ENCODE results near the gene SLC9A8. TPM values are rescaled to one million over a fixed set of nuclear protein-coding genes. Genes with fewer than 3 reads are reported as not detected.
"Not testable (repeated sequence)": the region's sequence is repeated elsewhere in the genome, so short reads cannot be mapped to it uniquely, and the experiment has no call there.

SLC9A8 gene
- total RNA-seq, 2 experiments from 2014 or later = 9.4 to 11.3 TPM

DNA sequence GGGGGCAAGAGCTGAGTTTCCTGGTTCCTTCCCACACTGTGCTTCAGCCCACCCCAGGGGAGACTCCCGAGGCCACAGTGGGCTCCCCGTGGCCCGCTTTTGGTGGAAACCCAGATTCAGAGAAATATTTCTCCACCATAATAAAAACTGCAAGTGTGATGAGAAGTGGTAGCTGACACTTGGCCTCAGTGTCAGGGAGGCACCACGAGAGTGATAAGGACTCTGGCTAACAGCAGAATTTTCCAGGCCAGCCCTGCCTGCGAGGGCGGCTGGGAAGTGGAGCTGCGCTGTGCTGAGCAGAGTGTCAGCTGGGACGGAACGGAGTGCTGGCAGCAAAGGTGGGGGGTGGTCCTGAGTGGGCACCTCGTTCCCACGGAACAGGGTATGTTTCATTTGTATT is 80.2 kb downstream of the SLC9A8 start:
- Mint-ChIP-seq H3K4me3 (no peak overlapping the region), H3K4me1 (ENCODE audit: low read depth) (peaks cover 30% of the 10 kb centered on the region), H3K27ac (peak overlapping the region; percentile 69), H3K36me3 (ENCODE audit: low read depth) (peaks cover 5% of the 10 kb centered on the region), H3K27me3 (no peaks in the 10 kb centered on the region), H3K9me3 (no peaks in the 10 kb centered on the region)
- ATAC-seq (no peak), DNase-seq (no peak)
- TF ChIP-seq, protein P1, sequence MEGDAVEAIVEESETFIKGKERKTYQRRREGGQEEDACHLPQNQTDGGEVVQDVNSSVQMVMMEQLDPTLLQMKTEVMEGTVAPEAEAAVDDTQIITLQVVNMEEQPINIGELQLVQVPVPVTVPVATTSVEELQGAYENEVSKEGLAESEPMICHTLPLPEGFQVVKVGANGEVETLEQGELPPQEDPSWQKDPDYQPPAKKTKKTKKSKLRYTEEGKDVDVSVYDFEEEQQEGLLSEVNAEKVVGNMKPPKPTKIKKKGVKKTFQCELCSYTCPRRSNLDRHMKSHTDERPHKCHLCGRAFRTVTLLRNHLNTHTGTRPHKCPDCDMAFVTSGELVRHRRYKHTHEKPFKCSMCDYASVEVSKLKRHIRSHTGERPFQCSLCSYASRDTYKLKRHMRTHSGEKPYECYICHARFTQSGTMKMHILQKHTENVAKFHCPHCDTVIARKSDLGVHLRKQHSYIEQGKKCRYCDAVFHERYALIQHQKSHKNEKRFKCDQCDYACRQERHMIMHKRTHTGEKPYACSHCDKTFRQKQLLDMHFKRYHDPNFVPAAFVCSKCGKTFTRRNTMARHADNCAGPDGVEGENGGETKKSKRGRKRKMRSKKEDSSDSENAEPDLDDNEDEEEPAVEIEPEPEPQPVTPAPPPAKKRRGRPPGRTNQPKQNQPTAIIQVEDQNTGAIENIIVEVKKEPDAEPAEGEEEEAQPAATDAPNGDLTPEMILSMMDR (IDR thresholded peaks at IDR 0.05) = no peak
- intact Hi-C loops (cut with micrococcal nuclease) = no loop called here
- ChIA-PET POLR2A (interaction anchor here (0.9 to 1.1 kb wide), 3 partner anchors 12 to 214 kb away, joined by 3 read pairs; no protein-coding TSS in a partner anchor), CTCF (interaction anchor here (0.8 to 2.5 kb wide), 5 partner anchors 21 to 282 kb away, joined by 3 to 8 read pairs (median 4); no protein-coding TSS in a partner anchor)

DNA sequence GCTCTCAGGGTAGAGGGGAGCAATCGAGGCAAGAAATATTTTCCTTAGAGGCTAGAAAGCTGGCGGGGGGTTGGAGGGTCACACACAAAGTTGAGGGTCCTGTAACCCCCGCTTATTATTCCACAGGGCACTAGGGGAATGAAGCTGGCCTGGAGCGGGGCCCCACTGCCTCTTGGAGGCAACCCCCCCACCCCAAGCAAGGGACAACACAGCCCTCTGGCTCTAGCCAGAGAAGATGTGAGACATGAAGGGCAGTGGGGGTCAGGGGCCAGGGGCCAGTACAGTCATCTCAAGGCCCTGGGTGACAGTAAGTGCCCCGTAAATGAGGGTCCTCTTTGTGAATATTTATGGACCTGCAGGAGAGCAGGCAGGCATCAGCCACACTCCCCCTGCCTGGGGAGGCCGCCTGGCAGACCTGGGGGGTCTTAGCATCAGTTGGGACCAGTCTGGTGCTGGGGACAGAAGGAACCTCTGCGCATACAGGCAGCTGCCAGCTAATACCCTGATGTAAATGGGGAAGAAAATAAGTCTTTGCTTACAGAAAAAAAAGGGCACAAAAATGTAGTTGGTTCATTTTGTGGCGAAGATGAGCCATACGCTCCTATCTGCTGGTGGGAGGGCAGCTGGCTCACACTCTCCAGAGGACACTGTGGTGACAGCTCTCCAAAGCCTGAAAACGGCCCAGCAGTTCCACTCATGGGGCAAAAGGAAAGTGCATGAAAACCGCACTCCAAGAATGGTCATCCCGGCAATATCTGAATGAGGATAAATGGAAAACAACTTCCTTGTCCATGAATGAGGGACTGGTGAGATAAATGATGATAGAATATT is 80.8 kb downstream of the SLC9A8 start:
- Mint-ChIP-seq H3K4me1 (ENCODE audit: low read depth) (peaks cover 30% of the 10 kb centered on the region), H3K27ac (peak overlapping the region; percentile 69), H3K4me3 (peak overlapping the region; percentile 6), H3K27me3 (no peaks in the 10 kb centered on the region), H3K36me3 (ENCODE audit: low read depth) (peaks cover 1% of the 10 kb centered on the region), H3K9me3 (no peaks in the 10 kb centered on the region)
- ATAC-seq = peak; percentile 76
- CTCF ChIA-PET = interaction anchor here (0.8 to 2.5 kb wide), 8 partner anchors 20 to 283 kb away, joined by 3 to 8 read pairs (median 3); no protein-coding TSS in a partner anchor
- POLR2A ChIA-PET = interaction anchor here (0.9 to 1.2 kb wide), 3 partner anchors 11 to 15 kb away, joined by 3 read pairs; no protein-coding TSS in a partner anchor
- DNase-seq = peak; percentile 70
- TF ChIP-seq, protein P1 (IDR thresholded peaks at IDR 0.05) = no peak
- intact Hi-C loops (cut with micrococcal nuclease) = no loop called here

DNA sequence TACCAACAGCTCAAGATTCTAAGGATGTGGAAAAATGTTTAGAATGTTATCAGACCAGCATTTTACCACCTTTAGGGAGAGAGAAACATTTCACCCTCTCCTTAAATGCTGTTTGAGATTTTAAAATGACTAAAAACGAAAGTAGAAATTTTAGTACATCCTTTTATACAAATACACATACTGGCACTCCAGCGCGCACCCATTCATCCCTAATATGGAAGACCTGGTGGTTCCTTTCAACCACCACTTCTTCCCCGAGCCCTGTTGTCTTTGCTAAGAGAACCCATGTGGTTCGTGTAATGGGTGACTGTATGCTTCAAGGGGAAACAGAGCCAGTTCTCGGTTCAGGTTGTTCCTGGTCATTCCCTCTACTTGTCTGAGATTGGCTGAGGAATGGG is 81.4 kb downstream of the SLC9A8 start:
- ATAC-seq (peak; percentile 66), DNase-seq (peak; percentile 50)
- ChIA-PET POLR2A (interaction anchor here (1.2 kb wide), 1 partner anchor 16 kb away, joined by 3 read pairs; no protein-coding TSS in a partner anchor), CTCF (interaction anchor here (0.7 to 2.5 kb wide), 6 partner anchors 37 to 284 kb away, joined by 3 to 8 read pairs (median 3); no protein-coding TSS in a partner anchor)
- H3K27me3 Mint-ChIP-seq = no peaks in the 10 kb centered on the region
- peaks cover 28% of the 10 kb centered on the region for H3K4me1 Mint-ChIP-seq (ENCODE audit: low read depth)
- H3K36me3 Mint-ChIP-seq (ENCODE audit: low read depth) = no peaks in the 10 kb centered on the region
- no peaks in the 10 kb centered on the region for H3K9me3 Mint-ChIP-seq
- TF ChIP-seq, protein P1 (IDR thresholded peaks at IDR 0.05) = no peak
- peak overlapping the region; percentile 6 for H3K4me3 Mint-ChIP-seq
- intact Hi-C loops (cut with micrococcal nuclease) = no loop called here
- H3K27ac Mint-ChIP-seq = peak overlapping the region; percentile 59

DNA sequence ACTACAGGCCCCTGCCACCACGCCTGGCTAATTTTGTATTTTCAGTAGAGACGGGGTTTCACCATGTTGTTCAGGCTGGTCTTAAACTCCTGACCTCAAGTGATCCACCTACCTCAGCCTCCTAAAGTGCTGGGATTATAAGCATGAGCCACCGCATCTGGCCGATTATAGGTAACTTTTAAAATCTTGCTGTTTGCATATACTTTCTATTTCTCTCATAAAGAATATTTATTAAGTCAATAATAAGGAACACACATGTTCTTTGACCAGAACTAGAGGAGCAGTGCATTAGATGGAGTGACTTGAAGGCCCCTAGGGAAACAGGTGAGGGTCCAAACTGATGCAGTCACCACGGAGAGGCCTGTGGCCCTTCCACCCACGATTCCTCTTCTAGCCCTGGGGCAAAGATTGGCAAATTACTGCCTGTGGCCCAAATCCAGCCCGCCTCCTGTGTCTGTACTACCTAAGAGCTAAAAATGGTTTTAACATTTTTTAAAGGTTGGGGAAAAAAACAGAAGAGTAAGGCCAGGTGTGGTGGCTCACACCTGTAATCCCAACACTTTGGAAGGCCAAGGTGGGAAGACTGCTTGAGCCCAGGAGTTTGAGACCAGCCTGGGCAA is 83.0 kb downstream of the SLC9A8 start:
- intact Hi-C loops (cut with micrococcal nuclease); DNase-seq; POLR2A ChIA-PET; H3K27ac Mint-ChIP-seq; H3K4me3 Mint-ChIP-seq; H3K27me3 Mint-ChIP-seq; CTCF ChIA-PET; H3K36me3 Mint-ChIP-seq (ENCODE audit: low read depth); H3K9me3 Mint-ChIP-seq; ATAC-seq: not testable (repeated sequence)
- peaks cover 28% of the 10 kb centered on the region for H3K4me1 Mint-ChIP-seq (ENCODE audit: low read depth)

DNA sequence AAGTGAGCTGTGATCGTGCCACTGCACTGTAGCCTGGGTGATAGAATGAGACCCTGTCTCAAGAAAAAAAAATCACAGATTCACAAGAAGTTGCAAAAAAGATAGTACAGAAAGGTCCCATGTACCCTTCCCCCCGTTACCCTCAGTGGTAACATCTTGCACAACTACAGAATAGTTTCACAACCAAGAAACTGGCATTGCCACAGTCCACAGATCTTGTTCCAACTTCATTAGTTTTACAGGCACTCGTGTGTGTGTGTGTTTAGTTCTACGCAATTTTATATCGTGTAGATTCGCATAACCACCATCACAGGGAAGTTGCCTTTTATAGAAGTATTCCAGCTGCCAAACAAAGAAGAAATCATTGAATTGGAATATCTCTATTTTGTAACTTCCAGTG is 83.6 kb downstream of the SLC9A8 start:
- Mint-ChIP-seq H3K9me3 (no peaks in the 10 kb centered on the region), H3K36me3 (ENCODE audit: low read depth) (no peaks in the 10 kb centered on the region), H3K27ac (no peak overlapping the region), H3K4me3 (no peak overlapping the region), H3K4me1 (ENCODE audit: low read depth) (peaks cover 28% of the 10 kb centered on the region), H3K27me3 (no peaks in the 10 kb centered on the region)
- POLR2A ChIA-PET = interaction anchor here (0.7 kb wide), 1 partner anchor 18 kb away, joined by 3 read pairs; no protein-coding TSS in a partner anchor
- ATAC-seq = no peak
- TF ChIP-seq, protein P1 (IDR thresholded peaks at IDR 0.05) = no peak
- no peak for DNase-seq
- CTCF ChIA-PET = interaction anchor here (1.5 kb wide), 1 partner anchor 8 kb away, joined by 6 read pairs; no protein-coding TSS in a partner anchor
- intact Hi-C loops (cut with micrococcal nuclease) = no loop called here

Data from activated CD8-positive, alpha-beta T cell treated with anti-CD3 and anti-CD28 coated beads for 36 hours (primary cell).